Endothelial cell of umbilical vein (primary cell): Measurements from ENCODE around the gene EXD3. TPM values are rescaled to one million over a fixed set of nuclear protein-coding genes. Genes with fewer than 3 reads are reported as not detected.

Experiments used
- BruUV-seq: library from RNA; stranded (reverse); fragments of 400-500 nt; replicated peaks from 2 replicates; lab custom pipeline; 2021; lab: Mats Ljungman, UMichigan
- CTCF ChIA-PET: fragments of 300-600, 350-600 bp; sonication (Branson Sonifier 250); formaldehyde crosslinking; loops from one replicate; lab custom pipeline; 2021; ENCODE audit warnings: antibody characterized with exemption, inconsistent platforms; lab: Charles Lee
- POLR2A ChIA-PET: fragments of 300-600, 350-600 bp; sonication (Branson Sonifier 250); formaldehyde crosslinking; loops from one replicate; lab custom pipeline; 2021; ENCODE audit warnings: antibody characterized with exemption, inconsistent platforms; lab: Charles Lee
- DNase-seq: peaks from one replicate; pipeline ENCODE4 v3.0.0-alpha.2; 2011; ENCODE audit warnings: low read depth, low spot score
- FAIRE-seq: peaks from 2 replicates; lab custom pipeline; 2011; peaks lifted over from hg19 to GRCh38; lab: Jason Lieb, UNC
- H2AFZ ChIP-seq: 2 replicates; pipeline ENCODE4 v1.6.0; 2012; ENCODE audit warnings: low read depth, low read length, control low read depth, inconsistent platforms
- H3K27ac ChIP-seq: 2 replicates; pipeline ENCODE4 v1.5.1; 2011; ENCODE audit warnings: low read depth, mild to moderate bottlenecking, control low read depth, low read length, moderate library complexity; ENCODE audit not compliant: insufficient read depth
- H3K27me3 ChIP-seq, 2 experiments: 2 replicates each; pipeline versions ENCODE4 v1.6.0 to v1.6.1; 2011; ENCODE audit warnings: low read length in 2 of 2, mixed read lengths in 1 of 2; ENCODE audit not compliant: control insufficient read depth in 2 of 2, insufficient read depth in 2 of 2
- H3K36me3 ChIP-seq, 2 experiments: 2 replicates in 1 of 2; 3 replicates in 1 of 2; pipeline ENCODE4 v1.5.1; 2011; ENCODE audit warnings: low read length in 2 of 2, mild to moderate bottlenecking in 1 of 2, moderate library complexity in 1 of 2; ENCODE audit not compliant: control insufficient read depth in 2 of 2, insufficient read depth in 2 of 2; ENCODE audit errors: extremely low read depth in 1 of 2
- H3K4me1 ChIP-seq: 3 replicates; pipeline ENCODE4 v1.5.1; 2011; ENCODE audit warnings: mild to moderate bottlenecking, low read length; ENCODE audit not compliant: control insufficient read depth, insufficient read depth; ENCODE audit errors: extremely low read depth
- H3K4me2 ChIP-seq: 2 replicates; pipeline ENCODE4 v1.6.1; 2011; ENCODE audit warnings: low read length, control low read depth, mixed read lengths; ENCODE audit not compliant: insufficient read depth
- H3K4me3 ChIP-seq, 3 experiments: fragments of 200-600 bp in 1 of 3; sonication (generic), shearing (Covaris generic) in 1 of 3; replicated peaks in 1 of 3; 2 replicates each; pipeline ENCODE4 v1.5.1; 2011 to 2016; ENCODE audit warnings: control low read depth in 3 of 3, low read length in 3 of 3, mild to moderate bottlenecking in 2 of 3, inconsistent platforms in 1 of 3, low read depth in 1 of 3, moderate library complexity in 1 of 3; ENCODE audit not compliant: insufficient read depth in 1 of 3
- H3K79me2 ChIP-seq: 2 replicates; pipeline ENCODE4 v1.6.0; 2012; ENCODE audit warnings: low read length, inconsistent platforms; ENCODE audit not compliant: control insufficient read depth, insufficient read depth
- H3K9ac ChIP-seq: replicated peaks from 2 replicates; pipeline ENCODE3; 2011; ENCODE audit warnings: low read length, control low read depth; ENCODE audit not compliant: insufficient read depth; ENCODE audit errors: extremely low read depth
- H3K9me1 ChIP-seq: replicated peaks from 3 replicates; pipeline ENCODE4 v1.6.0; 2011; ENCODE audit warnings: mild to moderate bottlenecking, low read length; ENCODE audit not compliant: control insufficient read depth, insufficient read depth; ENCODE audit errors: extremely low read depth
- H3K9me3 ChIP-seq: replicated peaks from 2 replicates; pipeline ENCODE4 v1.5.1; 2012; ENCODE audit warnings: low read length, inconsistent platforms; ENCODE audit not compliant: control insufficient read depth, insufficient read depth
- H4K20me1 ChIP-seq: replicated peaks from 2 replicates; pipeline ENCODE3; 2011; ENCODE audit warnings: mild to moderate bottlenecking, low read length; ENCODE audit not compliant: control insufficient read depth, insufficient read depth; ENCODE audit errors: extremely low read depth
- CTCF ChIP-seq, 2 donors: IDR thresholded peaks; 1 replicate in 1 of 2; 2 replicates in 1 of 2; pipeline ENCODE4 v1.5.1; 2011; ENCODE audit warnings: low read length in 2 of 2, mild to moderate bottlenecking in 2 of 2, moderate library complexity in 2 of 2, control low read depth in 1 of 2, inconsistent platforms in 1 of 2, low read depth in 1 of 2; ENCODE audit not compliant: insufficient read depth in 1 of 2; ENCODE audit errors: extremely low read depth in 1 of 2
- EZH2 ChIP-seq: IDR thresholded peaks from 2 replicates; pipeline ENCODE4 v1.6.1; 2012; ENCODE audit warnings: borderline replicate concordance, low read depth, mild to moderate bottlenecking, moderate library complexity, low read length, inconsistent platforms; ENCODE audit not compliant: severe bottlenecking
- FOS ChIP-seq: IDR thresholded peaks from 2 replicates; pipeline ENCODE4 v1.6.1; 2011; ENCODE audit warnings: mild to moderate bottlenecking, low read length, moderate library complexity, borderline replicate concordance; ENCODE audit not compliant: insufficient read depth
- GATA2 ChIP-seq: IDR thresholded peaks from 2 replicates; pipeline ENCODE4 v1.7.0; 2011; ENCODE audit warnings: low read depth, mild to moderate bottlenecking, moderate library complexity, mixed read lengths, low read length; ENCODE audit not compliant: insufficient read length, insufficient read depth
- JUN ChIP-seq: IDR thresholded peaks from 2 replicates; pipeline ENCODE4 v1.6.1; 2011; ENCODE audit warnings: borderline replicate concordance, low read depth; ENCODE audit not compliant: insufficient read length, insufficient read depth
- MAX ChIP-seq: IDR thresholded peaks from 2 replicates; pipeline ENCODE4 v1.6.1; 2011; ENCODE audit not compliant: insufficient read depth, insufficient read length
- MYC ChIP-seq: IDR thresholded peaks from one replicate; pipeline ENCODE4 v1.6.1; 2011; ENCODE audit warnings: mild to moderate bottlenecking, low read depth, low read length
- POLR2A ChIP-seq: IDR thresholded peaks from 2 replicates; pipeline ENCODE4 v1.6.1; 2012; ENCODE audit warnings: low read depth, mild to moderate bottlenecking, control low read depth, low read length
- POLR2AphosphoS5 ChIP-seq: IDR thresholded peaks from 2 replicates; pipeline ENCODE4 v1.6.1; 2012; ENCODE audit warnings: low read depth, mild to moderate bottlenecking, control low read depth, low read length, moderate library complexity; ENCODE audit not compliant: insufficient read depth
- dilution Hi-C: fragments of 300-500 bp; cut with MboI; formaldehyde crosslinking; loops from one replicate; pipeline ENCODE4 v1.15.0; 2019; ENCODE audit warnings: low sequenced_read_pairs; ENCODE audit not compliant: extremely low pct_ligation_motif_present
- intact Hi-C: fragments of 100-400 bp; cut with micrococcal nuclease; formaldehyde crosslinking; loops from one replicate; pipeline ENCODE4 v1.10.0; 2022
- polyA plus RNA-seq, 4 experiments: library from polyadenylated mRNA; depleted of rRNA in 3 of 4; stranded (reverse) in 3 of 4; unstranded in 1 of 4; fragments of >200 nt; gene quantifications; 2 replicates each; pipeline versions ENCODE4 v1.2.1 to v1.2.3, GENCODE V29; 2011 to 2012; ENCODE audit warnings: missing spikeins in 1 of 4
- total RNA-seq: library from RNA; stranded (reverse); gene quantifications from 2 replicates; pipeline ENCODE4 v1.2.3, GENCODE V29; 2021

Gene EXD3
- total and polyA plus RNA-seq, 2 donors (not counting 3 experiments of a cell fraction or from before 2014, with no cell fraction given): 17.7 to 30.3 TPM

GRCh38 chr9:137470785-137471184 lies 47.8 kb upstream of the EXD3 start:
- H3K4me3 ChIP-seq: no peak overlapping the region
- no peak for FAIRE-seq
- H3K9me1 ChIP-seq: no peaks in the 10 kb centered on the region
- H2AFZ ChIP-seq: no peak overlapping the region
- H3K27ac ChIP-seq: no peak overlapping the region
- DNase-seq: peak; percentile 33
- H3K4me1 ChIP-seq: peaks cover 4% of the 10 kb centered on the region
- ChIA-PET POLR2A (no interaction called here), CTCF (no interaction called here)
- no peaks in the 10 kb centered on the region for H4K20me1 ChIP-seq
- H3K9me3 ChIP-seq: no peaks in the 10 kb centered on the region
- no peak overlapping the region for H3K9ac ChIP-seq
- intact Hi-C loops (no loop called here), dilution Hi-C loops (no loop called here)
- no peaks in the 10 kb centered on the region for H3K79me2 ChIP-seq
- H3K4me2 ChIP-seq: no peak overlapping the region
- peaks cover 2% of the 10 kb centered on the region in 2 experiments for H3K27me3 ChIP-seq
- no peaks in the 10 kb centered on the region for H3K36me3 ChIP-seq
- TF ChIP-seq FOS (no peak), GATA2 (no peak)
- no TSS peak for BruUV-seq

GRCh38 chr9:137467896-137468295 lies 44.9 kb upstream of the EXD3 start:
- H4K20me1 ChIP-seq: no peaks in the 10 kb centered on the region
- no peak for FAIRE-seq
- CTCF ChIA-PET: interaction anchor here (1.0 kb wide), 1 partner anchor 22 kb away, joined by 3 read pairs; no protein-coding TSS in a partner anchor

More at GRCh38 chr9:137467896-137468295, 44.9 kb upstream of the EXD3 start:
- H3K27me3 ChIP-seq: peaks cover 2% of the 10 kb centered on the region in 2 experiments
- no peak for TF ChIP-seq POLR2A
- TF ChIP-seq MAX: no peak
- TF ChIP-seq GATA2: no peak
- TF ChIP-seq EZH2: no peak
- no peak for TF ChIP-seq POLR2AphosphoS5
- TF ChIP-seq CTCF (IDR thresholded peaks at IDR 0.05; ENCODE audit: extremely low read depth in 1 of 2, insufficient read depth in 1 of 2, low read depth in 1 of 2, low read length in 2 of 2): no peak
- TF ChIP-seq MYC: no peak
- TF ChIP-seq JUN: no peak
- no peak for TF ChIP-seq FOS
- dilution Hi-C loops: no loop called here
- peaks cover 4% of the 10 kb centered on the region for H3K4me1 ChIP-seq
- H2AFZ ChIP-seq: no peak overlapping the region
- intact Hi-C loops: no loop called here
- no peaks in the 10 kb centered on the region for H3K36me3 ChIP-seq
- H3K9me3 ChIP-seq: no peaks in the 10 kb centered on the region
- no peak overlapping the region for H3K9ac ChIP-seq
- H3K9me1 ChIP-seq: no peaks in the 10 kb centered on the region
- no TSS peak for BruUV-seq
- H3K4me2 ChIP-seq: no peak overlapping the region
- DNase-seq: no peak
- no peaks in the 10 kb centered on the region for H3K79me2 ChIP-seq
- POLR2A ChIA-PET: interaction anchor here (0.5 kb wide), 1 partner anchor 67 kb away, joined by 3 read pairs; no protein-coding TSS in a partner anchor
- H3K27ac ChIP-seq: no peak overlapping the region
- H3K4me3 ChIP-seq: no peak overlapping the region
